ENCODE results near the gene MCU. TPM values are rescaled to one million over a fixed set of nuclear protein-coding genes. Genes with fewer than 3 reads are reported as not detected.
A peak's percentile ranks its signal among the peaks of the same experiment; 100 is the strongest.
"Not testable (repeated sequence)": the region's sequence is repeated elsewhere in the genome, so short reads cannot be mapped to it uniquely, and the experiment has no call there.

MCU gene
- total and polyA plus RNA-seq, 2 donors = 14.7 TPM

DNA sequence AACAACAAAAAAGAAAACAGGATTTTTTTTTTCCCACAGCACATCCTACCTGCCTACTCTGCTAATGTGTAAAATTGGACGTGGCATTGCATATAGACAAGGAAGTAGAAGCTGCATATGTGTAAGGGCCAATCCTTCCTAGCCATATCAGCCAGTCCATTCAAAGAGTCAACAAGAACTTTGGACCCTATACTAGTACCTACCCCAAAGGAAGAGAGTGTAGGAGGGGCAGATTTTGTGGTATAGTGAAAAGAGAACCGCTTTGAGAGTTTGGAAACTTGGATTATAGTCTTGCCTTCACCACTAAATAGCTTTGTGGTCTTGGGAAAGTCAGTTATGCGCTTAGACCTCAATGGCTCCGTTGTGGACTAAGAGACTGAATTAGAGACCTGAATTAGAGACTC, 12.1 kb upstream of the MCU start:
- Histone ChIP-seq H3K36me3 (ENCODE audit: control insufficient read depth in 2 of 2, insufficient read depth in 2 of 2, low read length in 1 of 2) (no peaks in the 10 kb centered on the region), H3K4me3 (ENCODE audit: low read length in 2 of 2) (no peak overlapping the region), H3K4me1 (ENCODE audit: control insufficient read depth in 2 of 2, insufficient read depth in 2 of 2, low read length in 2 of 2) (no peaks in the 10 kb centered on the region), H3K27ac (ENCODE audit: low read depth in 1 of 2, low read length in 1 of 2) (no peak overlapping the region), H3K27me3 (ENCODE audit: control insufficient read depth in 2 of 2, insufficient read depth in 1 of 2, low read length in 1 of 2) (no peaks in the 10 kb centered on the region), H3K9me3 (ENCODE audit: control insufficient read depth in 2 of 2, insufficient read depth in 1 of 2, low read length in 1 of 2) (no peaks in the 10 kb centered on the region)
- no peak for DNase-seq (ENCODE audit: low read depth in 6 of 9, low spot score in 9 of 9)
- WGBS = 96% methylated on average over 4 of the region's 4 CpGs

DNA sequence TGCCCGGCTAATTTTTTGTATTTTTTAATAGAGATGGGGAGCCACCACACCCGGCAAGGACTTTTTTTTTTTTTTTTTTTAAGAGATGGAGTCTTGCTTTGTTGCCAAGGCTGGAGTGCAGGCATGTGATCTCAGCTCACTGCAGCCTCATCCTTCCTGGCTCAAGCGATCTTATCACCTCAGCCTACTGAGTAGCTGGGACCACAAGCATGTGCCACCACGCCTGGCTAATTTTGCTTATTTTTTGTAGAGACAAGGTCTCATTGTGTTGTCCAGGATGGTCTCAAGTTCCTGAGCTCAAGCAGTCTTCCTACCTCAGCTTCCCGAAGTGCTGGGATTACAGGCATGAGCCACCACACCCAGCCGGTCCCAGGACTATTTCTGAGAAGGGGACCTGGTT, 9.3 kb upstream of the MCU start:
- WGBS = 89% methylated on average over 6 of the region's 6 CpGs
- Histone ChIP-seq H3K27me3 (ENCODE audit: control insufficient read depth in 2 of 2, insufficient read depth in 1 of 2, low read length in 1 of 2) (no peaks in the 10 kb centered on the region), H3K9me3 (ENCODE audit: control insufficient read depth in 2 of 2, insufficient read depth in 1 of 2, low read length in 1 of 2) (no peaks in the 10 kb centered on the region), H3K36me3 (ENCODE audit: control insufficient read depth in 2 of 2, insufficient read depth in 2 of 2, low read length in 1 of 2) (no peaks in the 10 kb centered on the region), H3K4me3 (ENCODE audit: low read length in 2 of 2) (no peak overlapping the region), H3K27ac (ENCODE audit: low read depth in 1 of 2, low read length in 1 of 2) (no peak overlapping the region), H3K4me1 (ENCODE audit: control insufficient read depth in 2 of 2, insufficient read depth in 2 of 2, low read length in 2 of 2) (no peaks in the 10 kb centered on the region)
- no peak for DNase-seq (ENCODE audit: low read depth in 6 of 9, low spot score in 9 of 9)

DNA sequence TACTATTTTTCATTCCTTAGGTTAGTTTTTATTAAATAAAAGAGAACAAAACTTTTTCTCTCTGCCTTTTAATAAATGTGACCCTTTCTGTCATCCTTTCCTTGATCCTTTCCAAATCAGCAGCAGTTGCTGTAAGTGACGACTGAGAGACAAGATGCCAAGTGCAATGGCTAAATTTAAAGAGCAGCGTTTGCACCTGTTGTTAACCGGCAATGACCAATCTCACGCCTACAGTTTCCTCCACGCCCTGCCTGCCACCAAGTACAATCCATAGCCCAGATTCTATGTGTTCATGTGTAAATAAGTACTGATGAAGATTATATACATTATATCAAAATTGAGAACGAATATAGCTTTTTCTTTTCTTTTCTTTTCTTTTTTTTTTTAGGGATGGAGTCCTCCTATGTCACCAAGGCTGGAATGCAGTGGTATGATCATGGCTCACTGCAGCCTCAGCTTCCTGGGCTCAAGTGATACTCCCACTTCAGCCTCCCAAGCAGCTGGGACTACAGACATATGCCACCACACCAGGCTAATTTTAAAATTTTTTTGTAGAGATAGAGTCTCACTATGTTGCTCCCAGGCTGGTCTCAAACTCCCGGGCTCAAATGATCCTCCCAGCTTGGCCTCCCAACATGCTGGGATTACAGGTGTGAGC, 6.5 kb upstream of the MCU start:
- Histone ChIP-seq H3K36me3 (ENCODE audit: control insufficient read depth in 2 of 2, insufficient read depth in 2 of 2, low read length in 1 of 2) (no peaks in the 10 kb centered on the region), H3K4me3 (ENCODE audit: low read length in 2 of 2) (no peak overlapping the region), H3K27me3 (ENCODE audit: control insufficient read depth in 2 of 2, insufficient read depth in 1 of 2, low read length in 1 of 2) (no peaks in the 10 kb centered on the region), H3K27ac (ENCODE audit: low read depth in 1 of 2, low read length in 1 of 2) (no peak overlapping the region), H3K9me3 (ENCODE audit: control insufficient read depth in 2 of 2, insufficient read depth in 1 of 2, low read length in 1 of 2) (no peaks in the 10 kb centered on the region), H3K4me1 (ENCODE audit: control insufficient read depth in 2 of 2, insufficient read depth in 2 of 2, low read length in 2 of 2) (no peaks in the 10 kb centered on the region)
- no peak for DNase-seq (ENCODE audit: low read depth in 6 of 9, low spot score in 9 of 9)
- 96% methylated on average over 7 of the region's 7 CpGs for WGBS

DNA sequence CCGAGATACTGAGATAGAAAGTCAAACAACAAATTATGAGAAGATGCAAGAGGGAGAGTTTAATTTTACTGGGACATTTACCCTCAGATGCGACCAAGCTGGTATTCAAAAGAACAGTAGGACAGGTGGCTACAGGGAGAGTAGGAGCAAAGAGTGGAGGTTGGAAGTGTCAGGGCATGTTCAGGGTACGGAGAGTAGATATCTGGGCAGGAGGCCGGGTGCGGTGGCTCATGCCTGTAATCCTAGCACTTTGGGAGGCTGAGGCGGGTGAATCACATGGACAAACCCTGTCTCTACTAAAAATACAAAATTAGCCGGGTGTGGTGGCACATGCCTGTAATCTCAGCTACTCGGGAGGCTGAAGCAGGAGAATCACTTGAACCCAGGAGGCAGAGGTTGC, 5.5 kb upstream of the MCU start:
- H3K9me3 ChIP-seq (ENCODE audit: control insufficient read depth in 2 of 2, insufficient read depth in 1 of 2, low read length in 1 of 2); H3K4me1 ChIP-seq (ENCODE audit: control insufficient read depth in 2 of 2, insufficient read depth in 2 of 2, low read length in 2 of 2); H3K4me3 ChIP-seq (ENCODE audit: low read length in 2 of 2); H3K27me3 ChIP-seq (ENCODE audit: control insufficient read depth in 2 of 2, insufficient read depth in 1 of 2, low read length in 1 of 2); DNase-seq (ENCODE audit: low read depth in 6 of 9, low spot score in 9 of 9); H3K27ac ChIP-seq (ENCODE audit: low read depth in 1 of 2, low read length in 1 of 2); H3K36me3 ChIP-seq (ENCODE audit: control insufficient read depth in 2 of 2, insufficient read depth in 2 of 2, low read length in 1 of 2): not testable (repeated sequence)
- 97% methylated on average over 8 of the region's 8 CpGs for WGBS

DNA sequence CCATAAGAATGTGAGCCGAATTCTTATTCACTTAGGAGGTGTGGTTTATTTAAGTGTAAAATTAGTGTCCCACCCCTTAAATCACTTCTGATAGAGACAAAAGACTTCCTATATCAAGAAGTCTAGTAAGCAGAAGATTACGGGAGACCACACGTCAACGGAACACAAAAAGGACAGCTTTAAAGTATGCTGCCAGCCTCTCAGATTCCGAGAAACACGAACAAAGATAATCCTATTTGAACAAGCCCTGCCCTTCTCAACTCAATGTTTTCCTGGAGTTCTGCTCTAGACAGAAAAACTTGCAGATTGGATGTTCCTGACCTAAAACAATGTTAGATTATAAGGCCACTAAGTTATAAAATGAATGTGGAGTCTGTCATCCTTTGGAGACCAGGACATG, 4.9 kb upstream of the MCU start:
- Histone ChIP-seq H3K27ac (ENCODE audit: low read depth in 1 of 2, low read length in 1 of 2) (no peak overlapping the region), H3K27me3 (ENCODE audit: control insufficient read depth in 2 of 2, insufficient read depth in 1 of 2, low read length in 1 of 2) (no peaks in the 10 kb centered on the region), H3K4me1 (ENCODE audit: control insufficient read depth in 2 of 2, insufficient read depth in 2 of 2, low read length in 2 of 2) (no peaks in the 10 kb centered on the region), H3K36me3 (ENCODE audit: control insufficient read depth in 2 of 2, insufficient read depth in 2 of 2, low read length in 1 of 2) (no peaks in the 10 kb centered on the region), H3K4me3 (ENCODE audit: low read length in 2 of 2) (no peak overlapping the region), H3K9me3 (ENCODE audit: control insufficient read depth in 2 of 2, insufficient read depth in 1 of 2, low read length in 1 of 2) (no peaks in the 10 kb centered on the region)
- WGBS = 99% methylated on average over 6 of the region's 6 CpGs
- DNase-seq (ENCODE audit: low read depth in 6 of 9, low spot score in 9 of 9) = no peak

DNA sequence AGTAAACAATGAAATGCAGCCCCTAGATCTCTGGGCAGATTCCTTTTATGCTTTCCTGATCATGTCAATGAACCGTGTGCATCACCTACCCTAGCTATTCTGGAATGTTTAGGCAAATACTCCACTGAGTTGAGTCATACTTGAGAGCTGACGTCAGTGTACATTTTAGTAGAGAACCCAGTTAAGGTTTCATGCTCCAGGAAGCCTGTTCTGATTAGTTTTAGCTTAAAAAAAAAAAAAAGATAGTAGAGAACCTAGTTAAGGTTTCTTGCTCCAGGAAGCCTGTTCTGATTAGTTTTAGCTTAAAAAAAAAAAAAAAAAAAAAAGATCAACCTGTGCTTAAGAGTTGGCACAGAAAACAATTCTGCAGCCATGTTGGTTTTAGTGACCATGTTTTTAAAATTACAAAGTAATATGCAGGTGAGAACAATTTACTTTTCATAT, 3.7 kb upstream of the MCU start:
- Histone ChIP-seq H3K36me3 (ENCODE audit: control insufficient read depth in 2 of 2, insufficient read depth in 2 of 2, low read length in 1 of 2) (no peaks in the 10 kb centered on the region), H3K27me3 (ENCODE audit: control insufficient read depth in 2 of 2, insufficient read depth in 1 of 2, low read length in 1 of 2) (peaks cover 0 to 3% of the 10 kb centered on the region in 2 donors), H3K4me1 (ENCODE audit: control insufficient read depth in 2 of 2, insufficient read depth in 2 of 2, low read length in 2 of 2) (peaks cover 4 to 7% of the 10 kb centered on the region in 2 donors), H3K27ac (ENCODE audit: low read depth in 1 of 2, low read length in 1 of 2) (no peak overlapping the region), H3K4me3 (ENCODE audit: low read length in 2 of 2) (no peak overlapping the region), H3K9me3 (ENCODE audit: control insufficient read depth in 2 of 2, insufficient read depth in 1 of 2, low read length in 1 of 2) (no peaks in the 10 kb centered on the region)
- 89% methylated on average over 2 of the region's 2 CpGs for WGBS
- DNase-seq (ENCODE audit: low read depth in 6 of 9, low spot score in 9 of 9) = no peak

DNA sequence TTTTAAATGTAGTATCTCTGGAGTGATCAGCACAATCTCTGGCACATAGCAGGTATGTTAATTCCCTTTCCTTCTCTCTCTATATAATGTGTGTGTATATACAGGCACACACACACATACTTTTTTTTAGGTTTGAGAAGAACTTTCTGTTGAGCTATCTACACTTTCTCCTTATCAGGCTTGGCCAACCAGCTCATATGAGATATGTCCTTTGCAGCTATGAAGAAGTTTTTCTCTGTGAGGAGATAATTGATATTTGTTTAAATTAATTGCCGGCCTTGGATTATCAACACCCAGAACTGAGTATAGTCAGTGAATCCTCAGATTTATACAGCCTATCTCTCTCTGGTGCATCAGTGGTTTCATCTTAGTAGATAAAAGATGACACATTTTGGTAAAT, 2.3 kb upstream of the MCU start:
- no peak overlapping the region for H3K4me3 ChIP-seq (ENCODE audit: low read length in 2 of 2)
- no peak overlapping the region for H3K27ac ChIP-seq (ENCODE audit: low read depth in 1 of 2, low read length in 1 of 2)
- H3K36me3 ChIP-seq (ENCODE audit: control insufficient read depth in 2 of 2, insufficient read depth in 2 of 2, low read length in 1 of 2) = no peaks in the 10 kb centered on the region
- H3K9me3 ChIP-seq (ENCODE audit: control insufficient read depth in 2 of 2, insufficient read depth in 1 of 2, low read length in 1 of 2) = no peaks in the 10 kb centered on the region
- peaks cover 0 to 3% of the 10 kb centered on the region in 2 donors for H3K27me3 ChIP-seq (ENCODE audit: control insufficient read depth in 2 of 2, insufficient read depth in 1 of 2, low read length in 1 of 2)
- 96% methylated on average over 1 of the region's 1 CpG for WGBS
- H3K4me1 ChIP-seq (ENCODE audit: control insufficient read depth in 2 of 2, insufficient read depth in 2 of 2, low read length in 2 of 2) = peaks cover 8 to 9% of the 10 kb centered on the region in 2 donors
- DNase-seq (ENCODE audit: low read depth in 6 of 9, low spot score in 9 of 9) = no peak

DNA sequence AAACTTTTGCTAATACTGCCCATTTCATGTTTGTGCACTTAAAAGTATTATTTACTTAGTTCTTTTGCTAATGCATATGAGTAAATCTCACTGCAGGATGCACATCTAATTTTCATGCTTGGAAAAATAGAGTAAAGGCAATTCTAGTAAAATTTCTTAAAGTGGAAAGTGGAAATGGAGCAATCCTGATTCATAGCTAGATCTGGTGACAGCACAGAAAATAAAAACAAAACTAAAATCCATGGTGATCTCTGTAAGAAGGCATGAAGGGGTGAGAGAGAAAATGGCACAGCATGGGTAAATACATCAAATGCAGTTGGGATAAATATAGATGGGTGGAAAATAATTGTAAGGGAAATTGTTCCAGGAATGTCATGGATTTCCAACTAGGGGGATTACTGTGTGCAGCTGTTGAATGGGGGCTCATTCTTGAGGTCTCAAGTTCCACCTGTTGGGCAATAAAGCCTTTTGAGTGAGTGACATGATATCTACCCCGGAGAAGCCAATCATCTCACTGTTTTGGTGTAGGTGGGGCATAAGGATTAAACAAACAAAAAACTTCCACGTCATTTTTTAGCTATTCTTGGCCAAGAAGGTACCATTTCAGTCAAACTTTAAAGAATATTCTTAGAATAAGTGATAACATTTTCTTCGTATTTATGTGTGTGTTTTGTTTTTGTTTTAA, 1.7 kb upstream of the MCU start:
- no peaks in the 10 kb centered on the region for H3K36me3 ChIP-seq (ENCODE audit: control insufficient read depth in 2 of 2, insufficient read depth in 2 of 2, low read length in 1 of 2)
- H3K4me3 ChIP-seq (ENCODE audit: low read length in 2 of 2) = no peak overlapping the region
- H3K27ac ChIP-seq (ENCODE audit: low read depth in 1 of 2, low read length in 1 of 2) = no peak overlapping the region
- H3K4me1 ChIP-seq (ENCODE audit: control insufficient read depth in 2 of 2, insufficient read depth in 2 of 2, low read length in 2 of 2) = peaks cover 8 to 9% of the 10 kb centered on the region in 2 donors
- DNase-seq (ENCODE audit: low read depth in 6 of 9, low spot score in 9 of 9) = no peak
- WGBS = 92% methylated on average over 3 of the region's 3 CpGs
- H3K27me3 ChIP-seq (ENCODE audit: control insufficient read depth in 2 of 2, insufficient read depth in 1 of 2, low read length in 1 of 2) = peaks cover 0 to 3% of the 10 kb centered on the region in 2 donors
- H3K9me3 ChIP-seq (ENCODE audit: control insufficient read depth in 2 of 2, insufficient read depth in 1 of 2, low read length in 1 of 2) = no peaks in the 10 kb centered on the region

DNA sequence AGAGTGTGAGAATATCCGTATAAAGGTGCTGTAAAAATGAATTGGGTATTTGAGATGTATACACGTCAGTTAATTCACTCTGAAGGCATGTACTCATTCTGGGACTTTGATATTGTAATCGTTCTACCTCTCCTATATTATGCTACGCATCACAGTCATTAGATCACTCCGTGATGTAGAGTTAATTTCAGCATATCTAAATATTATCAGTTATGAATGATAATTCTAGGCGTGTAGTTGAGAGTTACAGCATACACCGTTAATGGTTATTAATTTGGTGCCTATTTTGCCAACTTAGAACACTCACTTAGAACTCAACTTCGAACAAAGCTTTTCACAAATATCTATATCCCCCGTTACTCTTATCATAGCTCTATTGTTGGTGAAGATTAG, 477 bp upstream of the MCU start:
- Histone ChIP-seq H3K27me3 (ENCODE audit: control insufficient read depth in 2 of 2, insufficient read depth in 1 of 2, low read length in 1 of 2) (peaks cover 0 to 3% of the 10 kb centered on the region in 2 donors), H3K4me1 (ENCODE audit: control insufficient read depth in 2 of 2, insufficient read depth in 2 of 2, low read length in 2 of 2) (peaks cover 8 to 9% of the 10 kb centered on the region in 2 donors), H3K9me3 (ENCODE audit: control insufficient read depth in 2 of 2, insufficient read depth in 1 of 2, low read length in 1 of 2) (no peaks in the 10 kb centered on the region), H3K36me3 (ENCODE audit: control insufficient read depth in 2 of 2, insufficient read depth in 2 of 2, low read length in 1 of 2) (no peaks in the 10 kb centered on the region), H3K27ac (ENCODE audit: low read depth in 1 of 2, low read length in 1 of 2) (no peak overlapping the region), H3K4me3 (ENCODE audit: low read length in 2 of 2) (peak overlapping the region; percentile 75 to 92)
- no peak for DNase-seq (ENCODE audit: low read depth in 6 of 9, low spot score in 9 of 9)
- WGBS = 52% methylated on average over 9 of the region's 9 CpGs

All from thymus (tissue), 11 donors.